ENCODE data around the gene DHRS12. TPM values are rescaled to one million over a fixed set of nuclear protein-coding genes. Genes with fewer than 3 reads are reported as not detected.
A peak's percentile ranks its signal among the peaks of the same experiment; 100 is the strongest.

DHRS12 gene
- total RNA-seq, 1 donor from 2014 or later, result 10.2 TPM

- ATAC-seq, result no peak
- no peak for DNase-seq (ENCODE audit: missing footprints)
- intact Hi-C loops (cut with DNase I), result loop anchor here (1.0 to 10.0 kb wide), 3 partner anchors 16 to 311 kb away; partner anchors contain the start of gene NEK5
These were observed 11.9 kb upstream of the DHRS12 start for GRCh38 chr13:51815848-51816247.

GRCh38 chr13:51814825-51815650 lies 11.1 kb upstream of the DHRS12 start:
- intact Hi-C loops (cut with DNase I), result loop anchor here (1.0 to 10.0 kb wide), 3 partner anchors 17 to 312 kb away; partner anchors contain the start of gene NEK5
- peak; percentile 61 for ATAC-seq

GRCh38 chr13:51814071-51814470 lies 10.1 kb upstream of the DHRS12 start:
- DNase-seq (ENCODE audit: missing footprints) (no peak), ATAC-seq (no peak)
- intact Hi-C loops (cut with DNase I), result loop anchor here (10.0 kb wide), 1 partner anchor 181 kb away; no protein-coding TSS in a partner anchor

More at GRCh38 chr13:51814825-51815650, 11.1 kb upstream of the DHRS12 start:
- no peak for DNase-seq (ENCODE audit: missing footprints)

GRCh38 chr13:51811920-51812451 lies 8.0 kb upstream of the DHRS12 start:
- DNase-seq (ENCODE audit: missing footprints) (peak; percentile 50), ATAC-seq (no peak)
- intact Hi-C loops (cut with DNase I), result loop anchor here (10.0 kb wide), 1 partner anchor 183 kb away; no protein-coding TSS in a partner anchor

GRCh38 chr13:51811046-51811445 lies 7.1 kb upstream of the DHRS12 start:
- ATAC-seq (no peak), DNase-seq (ENCODE audit: missing footprints) (no peak)
- intact Hi-C loops (cut with DNase I), result loop anchor here (10.0 kb wide), 1 partner anchor 184 kb away; no protein-coding TSS in a partner anchor

- intact Hi-C loops (cut with DNase I), result loop anchor here (10.0 kb wide), 1 partner anchor 524 kb away; no protein-coding TSS in a partner anchor
- DNase-seq (ENCODE audit: missing footprints) (no peak), ATAC-seq (no peak)
These were observed 4.8 kb upstream of the DHRS12 start for GRCh38 chr13:51808811-51809210.

- DNase-seq (ENCODE audit: missing footprints), result no peak
- no peak for ATAC-seq
- intact Hi-C loops (cut with DNase I), result loop anchor here (10.0 kb wide), 1 partner anchor 522 kb away; no protein-coding TSS in a partner anchor
These were observed 3.1 kb upstream of the DHRS12 start for GRCh38 chr13:51807041-51807440.

GRCh38 chr13:51806566-51806965 lies 2.6 kb upstream of the DHRS12 start:
- no peak for DNase-seq (ENCODE audit: missing footprints)
- intact Hi-C loops (cut with DNase I), result loop anchor here (10.0 kb wide), 1 partner anchor 522 kb away; no protein-coding TSS in a partner anchor
- ATAC-seq, result no peak

GRCh38 chr13:51805925-51806324 lies 2.0 kb upstream of the DHRS12 start:
- intact Hi-C loops (cut with DNase I), result loop anchor here (10.0 kb wide), 1 partner anchor 521 kb away; no protein-coding TSS in a partner anchor
- no peak for DNase-seq (ENCODE audit: missing footprints)
- ATAC-seq, result no peak

GRCh38 chr13:51805313-51805712 lies 1.4 kb upstream of the DHRS12 start:
- intact Hi-C loops (cut with DNase I), result loop anchor here (10.0 kb wide), 1 partner anchor 521 kb away; no protein-coding TSS in a partner anchor

GRCh38 chr13:51804295-51805172 lies 571 bp upstream of the DHRS12 start:
- DNase-seq (ENCODE audit: missing footprints), result peak; percentile 77
- intact Hi-C loops (cut with DNase I), result loop anchor here (5.0 to 10.0 kb wide), 2 partner anchors 222 to 520 kb away; partner anchors contain the start of gene WDFY2

More at GRCh38 chr13:51805313-51805712, 1.4 kb upstream of the DHRS12 start:
- DNase-seq (ENCODE audit: missing footprints), result no peak
- ATAC-seq, result no peak

GRCh38 chr13:51802631-51803418 lies 1.1 kb downstream of the DHRS12 start:
- ATAC-seq, result no peak
- DNase-seq (ENCODE audit: missing footprints), result peak; percentile 62
- intact Hi-C loops (cut with DNase I), result loop anchor here (2.0 to 10.0 kb wide), 3 partner anchors 221 to 518 kb away; partner anchors contain the start of genes INTS6 and WDFY2

More at GRCh38 chr13:51804295-51805172, 571 bp upstream of the DHRS12 start:
- ATAC-seq, result no peak

GRCh38 chr13:51801631-51802099 lies 2.3 kb downstream of the DHRS12 start:
- ATAC-seq, result peak; percentile 16
- intact Hi-C loops (cut with DNase I), result loop anchor here (2.0 to 10.0 kb wide), 3 partner anchors 219 to 517 kb away; partner anchors contain the start of genes INTS6 and WDFY2

GRCh38 chr13:51800486-51800885 lies 3.5 kb downstream of the DHRS12 start:
- no peak for ATAC-seq
- peak; percentile 74 for DNase-seq (ENCODE audit: missing footprints)
- intact Hi-C loops (cut with DNase I), result loop anchor here (5.0 to 10.0 kb wide), 2 partner anchors 218 to 516 kb away; partner anchors contain the start of gene WDFY2

More at GRCh38 chr13:51801631-51802099, 2.3 kb downstream of the DHRS12 start:
- peak; percentile 85 for DNase-seq (ENCODE audit: missing footprints)

- DNase-seq (ENCODE audit: missing footprints) (no peak), ATAC-seq (no peak)
- intact Hi-C loops (cut with DNase I), result no loop called here
These were observed 4.7 kb downstream of the DHRS12 start for GRCh38 chr13:51799261-51799660.

- ATAC-seq (no peak), DNase-seq (ENCODE audit: missing footprints) (no peak)
- intact Hi-C loops (cut with DNase I), result no loop called here
These were observed 6.1 kb downstream of the DHRS12 start for GRCh38 chr13:51797664-51798488.

Data from Right ventricle myocardium inferior (tissue), 1 donor.